K562 (cell line): ENCODE results near the gene FRMD4A. TPM values are rescaled to one million over a fixed set of nuclear protein-coding genes. Genes with fewer than 3 reads are reported as not detected.

ENCODE experiments used
- ATAC-seq: fragments of 200-7000 bp; cut with Tn5 transposase; 3 replicates; pipeline ENCODE4 v1.9.1; 2020; ENCODE audit warnings: moderate library complexity
- BruUV-seq: library from RNA; stranded (reverse); fragments of 400-500 nt; replicated peaks from 2 replicates; lab custom pipeline; 2021; lab: Mats Ljungman, UMichigan
- CTCF ChIA-PET: fragments of 300-600 bp; formaldehyde crosslinking; extraction: SDS; loops from one replicate; lab custom pipeline; 2021; ENCODE audit warnings: low intra/inter-chr PET ratio; lab: Yijun Ruan, JAX
- POLR2A ChIA-PET: fragments of 300-600, 350-650 bp; sonication (Branson Sonifier 250); formaldehyde crosslinking; extraction: SDS; loops from one replicate; lab custom pipeline; 2021; ENCODE audit warnings: antibody characterized with exemption, inconsistent platforms; lab: Yijun Ruan, JAX
- DNase-seq, 4 experiments: peaks; one replicate each; pipeline versions ENCODE4 v3.0.0 to v3.0.0-alpha.2; 2011 to 2018; ENCODE audit warnings: low spot score in 3 of 4, mixed read lengths in 3 of 4; ENCODE audit errors: extremely low read depth in 1 of 4
- FAIRE-seq: peaks from 2 replicates; lab custom pipeline; 2011; peaks lifted over from hg19 to GRCh38; lab: Jason Lieb, UNC
- H2AFZ ChIP-seq: 2 replicates; pipeline ENCODE4 v1.6.0; 2011; ENCODE audit warnings: low read depth, low read length, control low read depth, inconsistent platforms
- H3K27ac ChIP-seq: fragments of 200-600 bp; 3 replicates; pipeline ENCODE4 v1.8.0; 2011; ENCODE audit warnings: low read depth, mild to moderate bottlenecking, control low read depth, inconsistent platforms, low read length, moderate library complexity, mixed read lengths; ENCODE audit errors: extremely low read depth
- H3K27me3 ChIP-seq, 2 experiments: fragments of 300-600 bp in 1 of 2; 2 replicates in 1 of 2; 3 replicates in 1 of 2; pipeline versions ENCODE4 v1.6.0 to v1.8.0; 2011; ENCODE audit warnings: inconsistent platforms in 2 of 2, low read length in 2 of 2, mild to moderate bottlenecking in 1 of 2, mixed read lengths in 1 of 2, moderate library complexity in 1 of 2; ENCODE audit not compliant: control insufficient read depth in 2 of 2, insufficient read depth in 2 of 2
- H3K36me3 ChIP-seq: fragments of 300-600 bp; 3 replicates; pipeline ENCODE4 v1.8.0; 2011; ENCODE audit warnings: mild to moderate bottlenecking, low read length, inconsistent platforms; ENCODE audit not compliant: control insufficient read depth, insufficient read depth
- H3K4me1 ChIP-seq, 2 experiments: fragments of 200-600 bp in 1 of 2; replicated peaks in 1 of 2; 2 replicates in 1 of 2; 3 replicates in 1 of 2; pipeline versions ENCODE4 v1.5.1 to v1.8.0; 2011; ENCODE audit warnings: inconsistent platforms in 2 of 2, low read length in 2 of 2, mild to moderate bottlenecking in 1 of 2, mixed read lengths in 1 of 2, moderate library complexity in 1 of 2; ENCODE audit not compliant: control insufficient read depth in 2 of 2, insufficient read depth in 2 of 2
- H3K4me2 ChIP-seq: 2 replicates; pipeline ENCODE4 v1.6.1; 2011; ENCODE audit warnings: low read length, control low read depth, inconsistent platforms, mixed read lengths; ENCODE audit not compliant: insufficient read depth
- H3K4me3 ChIP-seq: fragments of 200-600 bp; sonication (generic), shearing (Covaris generic); 2 replicates; pipeline ENCODE4 v1.5.1; 2016; ENCODE audit warnings: control low read depth, inconsistent platforms
- H3K79me2 ChIP-seq: fragments of 200-600 bp; 3 replicates; pipeline ENCODE4 v1.8.0; 2011; ENCODE audit warnings: low read length, inconsistent platforms; ENCODE audit not compliant: control insufficient read depth, insufficient read depth
- H3K9ac ChIP-seq, 2 experiments: 2 replicates each; pipeline versions ENCODE4 v1.6.0 to v1.6.1; 2011; ENCODE audit warnings: low read depth in 2 of 2, low read length in 2 of 2, control low read depth in 1 of 2, inconsistent platforms in 1 of 2, mild to moderate bottlenecking in 1 of 2, mixed read lengths in 1 of 2; ENCODE audit not compliant: insufficient read depth in 1 of 2
- H3K9me1 ChIP-seq: one replicate; pipeline ENCODE4 v1.6.0; 2011; ENCODE audit warnings: inconsistent platforms, mild to moderate bottlenecking, low read length, moderate library complexity; ENCODE audit not compliant: control insufficient read depth, insufficient read depth
- H3K9me3 ChIP-seq: replicated peaks from 2 replicates; pipeline ENCODE4 v1.5.1; 2011; ENCODE audit warnings: low read depth, low read length, inconsistent platforms; ENCODE audit not compliant: control insufficient read depth, insufficient read depth
- H4K20me1 ChIP-seq: replicated peaks from 2 replicates; pipeline ENCODE4 v1.6.1; 2011; ENCODE audit warnings: low read length, inconsistent platforms, mixed read lengths; ENCODE audit not compliant: control insufficient read depth, insufficient read depth
- E2F8 ChIP-seq: fragments of 450-650 bp; IDR thresholded peaks from 2 replicates; pipeline ENCODE4 v1.7.1; 2018; ENCODE audit warnings: mild to moderate bottlenecking, low read depth; ENCODE audit not compliant: partially characterized antibody
- EGR1 ChIP-seq: fragments of 450-650 bp; conservative IDR thresholded peaks from 2 replicates; pipeline ENCODE4 v1.6.1; 2017; ENCODE audit warnings: mild to moderate bottlenecking
- FOXA3 ChIP-seq, 2 experiments: fragments of 450-650 bp in 1 of 2; sonication (generic) in 1 of 2; formaldehyde crosslinking; IDR thresholded peaks in 1 of 2; conservative IDR thresholded peaks in 1 of 2; 2 replicates each; pipeline versions ENCODE4 v1.4.0 to v1.8.0; 2020 to 2022; ENCODE audit warnings: mild to moderate bottlenecking in 2 of 2, missing genetic modification reagents in 1 of 2
- HDAC3 ChIP-seq: fragments of 450-650 bp; IDR thresholded peaks from 2 replicates; pipeline ENCODE4 v1.6.1; 2018; ENCODE audit warnings: borderline replicate concordance, mild to moderate bottlenecking, moderate library complexity; ENCODE audit not compliant: partially characterized antibody
- MCM7 ChIP-seq, 2 experiments: fragments of 450-650 bp; IDR thresholded peaks; 2 replicates each; pipeline ENCODE4 v1.6.1; 2016 to 2018
- NFE2L1 ChIP-seq: fragments of 450-650 bp; IDR thresholded peaks from 2 replicates; pipeline ENCODE4 v1.6.1; 2016; ENCODE audit warnings: missing genetic modification characterization, low read depth, mild to moderate bottlenecking, missing compliant biosample characterization, moderate library complexity, borderline replicate concordance
- RBM17 ChIP-seq: fragments of 200-400 bp; formaldehyde crosslinking; IDR thresholded peaks from 2 replicates; pipeline ENCODE4 v1.6.1; 2017; ENCODE audit warnings: low read depth, mild to moderate bottlenecking, low read length, borderline replicate concordance
- SMARCA5 ChIP-seq: fragments of 450-650 bp; IDR thresholded peaks from 2 replicates; pipeline ENCODE4 v1.6.1; 2016
- SRSF3 ChIP-seq: fragments of 200-400 bp; formaldehyde crosslinking; IDR thresholded peaks from 2 replicates; pipeline ENCODE4 v1.6.1; 2016; ENCODE audit warnings: mild to moderate bottlenecking, low read length, moderate library complexity; ENCODE audit not compliant: insufficient read depth
- THRA ChIP-seq: fragments of 450-650 bp; IDR thresholded peaks from 2 replicates; pipeline ENCODE4 v1.6.1; 2017; ENCODE audit warnings: mild to moderate bottlenecking, moderate library complexity
- THRB ChIP-seq: fragments of 450-650 bp; formaldehyde crosslinking; conservative IDR thresholded peaks from 2 replicates; pipeline ENCODE4 v1.4.0; 2022; ENCODE audit warnings: mild to moderate bottlenecking, missing genetic modification characterization
- ZC3H8 ChIP-seq: fragments of 450-650 bp; IDR thresholded peaks from 2 replicates; pipeline ENCODE4 v1.6.1; 2017
- ZNF274 ChIP-seq: IDR thresholded peaks from 2 replicates; pipeline ENCODE4 v1.6.1; 2011; ENCODE audit warnings: low read depth, mild to moderate bottlenecking, low read length, moderate library complexity, borderline replicate concordance
- ZNF444 ChIP-seq: fragments of 250-450 bp; sonication (Bioruptor Pico); IDR thresholded peaks from 2 replicates; pipeline ENCODE4 v1.4.0; 2020; ENCODE audit warnings: mild to moderate bottlenecking, moderate library complexity
- ZNF445 ChIP-seq: fragments of 250-450 bp; sonication (Bioruptor Pico); IDR thresholded peaks from 2 replicates; pipeline ENCODE4 v1.4.0; 2020; ENCODE audit warnings: low read depth, mild to moderate bottlenecking, moderate library complexity
- WGBS: fragments of 100-300 bp; shearing (Covaris generic); methylation state at CpG from one replicate; pipeline ENCODE4 v1.1.6; 2016; ENCODE audit warnings: low coverage, mixed read lengths; ENCODE audit not compliant: insufficient coverage; ENCODE audit errors: missing lambda C conversion rate; 5-methylcytosine and 5-hydroxymethylcytosine counted together
- in situ Hi-C: fragments of 300-500 bp; cut with MboI; formaldehyde crosslinking; loops from 4 replicates; pipeline ENCODE4 v1.15.0; 2018; ENCODE audit warnings: inconsistent platforms, mixed read lengths
- intact Hi-C: fragments of 100-400 bp; cut with micrococcal nuclease; formaldehyde crosslinking; loops from 2 replicates; pipeline ENCODE4 v1.14.2; 2022
- polyA plus RNA-seq, 8 experiments: library from polyadenylated mRNA; depleted of rRNA in 4 of 8; stranded (reverse) in 5 of 8; unstranded in 3 of 8; fragments of >200 nt; fragmentation: Nextera tagmentation in 2 of 8; fragmentation: Illumina TruSeq in 1 of 8; extraction: Ambion mirVana in 2 of 8; extraction: Trizol in 1 of 8; gene quantifications; 2 replicates each; pipeline versions ENCODE4 v1.2.1 to v1.2.3, GENCODE V29; 2011 to 2014; ENCODE audit warnings: inconsistent platforms in 1 of 8, missing spikeins in 1 of 8
- total RNA-seq, 7 experiments: library from RNA; depleted of rRNA in 6 of 7; stranded (reverse); fragments of >200 nt in 6 of 7; fragmentation: Illumina TruSeq in 2 of 7; extraction: Trizol in 2 of 7; gene quantifications; 2 replicates each; pipeline versions ENCODE4 v1.2.1 to v1.2.3, GENCODE V29; 2011 to 2021; ENCODE audit warnings: low replicate concordance in 1 of 7

The FRMD4A gene
- total and polyA plus RNA-seq, 9 of the 15 experiments (the other 6 are each of a cell fraction or from before 2014, with no cell fraction given): 0.80 to 5.2 (median 3.0) TPM

GRCh38 chr10:13938950-13939349, 391.8 kb downstream of the FRMD4A start (continued):
- TF ChIP-seq THRB (no peak), THRA (no peak), EGR1 (no peak), NFE2L1 (tag) (no peak), SRSF3 (no peak), SMARCA5 (no peak), HDAC3 (no peak), FOXA3 (CRISPR knock-in tag; conservative IDR thresholded peaks at IDR 0.05 in 1 of 2, IDR thresholded peaks at IDR 0.05 in 1 of 2) (no peak), ZNF444 (no peak), ZC3H8 (no peak)
- TF ChIP-seq, all 486 proteins: peak for 0

GRCh38 chr10:13936826-13937225, 393.9 kb downstream of the FRMD4A start:
- Histone ChIP-seq H3K27ac (no peak overlapping the region), H3K36me3 (no peaks in the 10 kb centered on the region), H3K27me3 (no peaks in the 10 kb centered on the region), H3K79me2 (no peaks in the 10 kb centered on the region), H3K9ac (no peak overlapping the region), H4K20me1 (no peaks in the 10 kb centered on the region), H2AFZ (no peak overlapping the region), H3K4me2 (no peak overlapping the region), H3K4me1 (no peaks in the 10 kb centered on the region), H3K9me3 (no peaks in the 10 kb centered on the region), H3K4me3 (no peak overlapping the region), H3K9me1 (peaks cover 2% of the 10 kb centered on the region)
- ATAC-seq (no peak), FAIRE-seq (no peak), DNase-seq (no peak)
- TF ChIP-seq RBM17 (no peak), ZNF274 (no peak), E2F8 (no peak), MCM7 (IDR thresholded peaks at IDR 0.05) (no peak), ZNF445 (no peak)
- intact Hi-C loops: no loop called here
- BruUV-seq: no TSS peak
- ChIA-PET CTCF (no interaction called here), POLR2A (no interaction called here)
- WGBS: 0% methylated on average over 1 of the region's 2 CpGs
- in situ Hi-C loops: no loop called here
